PFSK-1 (cell line): ENCODE data around the gene MOB1A.

Experiments
- FOXP2 ChIP-seq: optimal IDR thresholded peaks from 2 replicates; pipeline ENCODE3; 2011; ENCODE audit warnings: borderline replicate concordance, control low read depth, inconsistent platforms; ENCODE audit not compliant: insufficient read depth; ENCODE audit errors: extremely low read length, extremely low read depth
- POLR2AphosphoS5 ChIP-seq: IDR thresholded peaks from 2 replicates; pipeline ENCODE4 v1.6.1; 2012; ENCODE audit warnings: low read depth, mild to moderate bottlenecking, control low read depth, low read length, moderate library complexity
- REST ChIP-seq, 2 experiments: IDR thresholded peaks; 2 replicates each; pipeline versions ENCODE4 v1.6.1 to v1.8.0; 2011 to 2012; ENCODE audit warnings: low read depth in 2 of 2, low read length in 2 of 2, control low read depth in 1 of 2, inconsistent platforms in 1 of 2, mild to moderate bottlenecking in 1 of 2, moderate library complexity in 1 of 2; ENCODE audit not compliant: insufficient read depth in 1 of 2
- SIN3A ChIP-seq: IDR thresholded peaks from 2 replicates; pipeline ENCODE4 v1.6.1; 2012; ENCODE audit warnings: mild to moderate bottlenecking, low read length, moderate library complexity, borderline replicate concordance; ENCODE audit not compliant: insufficient read depth
- TAF1 ChIP-seq: IDR thresholded peaks from 2 replicates; pipeline ENCODE4 v1.6.1; 2012; ENCODE audit warnings: low read length, control low read depth, borderline replicate concordance; ENCODE audit not compliant: insufficient read depth

Gene MOB1A

GRCh38 chr2:74198023-74198460 is 19.4 kb upstream of the MOB1A start:
- no peak for TF ChIP-seq POLR2AphosphoS5
- TF ChIP-seq FOXP2 = no peak
- TF ChIP-seq SIN3A = peak; percentile 74; the same call in 1 of the 2 replicates
- TF ChIP-seq TAF1 = no peak
- TF ChIP-seq REST (IDR thresholded peaks at IDR 0.05; ENCODE audit: insufficient read depth in 1 of 2, low read depth in 2 of 2, low read length in 2 of 2) = no peak

- TF ChIP-seq POLR2AphosphoS5 (no peak), FOXP2 (no peak), SIN3A (no peak), REST (IDR thresholded peaks at IDR 0.05; ENCODE audit: insufficient read depth in 1 of 2, low read depth in 2 of 2, low read length in 2 of 2) (no peak), TAF1 (no peak)
These were observed 18.4 kb upstream of the MOB1A start for GRCh38 chr2:74197049-74197448.

GRCh38 chr2:74194799-74195198 is 16.1 kb upstream of the MOB1A start:
- TF ChIP-seq POLR2AphosphoS5 (no peak), SIN3A (no peak), TAF1 (no peak), FOXP2 (no peak), REST (IDR thresholded peaks at IDR 0.05; ENCODE audit: insufficient read depth in 1 of 2, low read depth in 2 of 2, low read length in 2 of 2) (no peak)

- TF ChIP-seq SIN3A = no peak
- no peak for TF ChIP-seq TAF1
- TF ChIP-seq FOXP2 = no peak
- TF ChIP-seq REST (IDR thresholded peaks at IDR 0.05; ENCODE audit: insufficient read depth in 1 of 2, low read depth in 2 of 2, low read length in 2 of 2) = no peak
- TF ChIP-seq POLR2AphosphoS5 = no peak
These were observed 13.1 kb upstream of the MOB1A start for GRCh38 chr2:74191596-74192380.
